NCI-H2227 (cell line): ENCODE measurements around the gene C8G.

Experiments
- DNase-seq: peaks from one replicate; lab custom pipeline; 2025; ENCODE audit not compliant: unreplicated experiment; lab: John Stamatoyannopoulos, UW

Gene C8G

GRCh38 chr9:136952876-136953770 is 8.1 kb downstream of the C8G start:
- no peak for DNase-seq

GRCh38 chr9:136953771-136954269 is 8.8 kb downstream of the C8G start:
- no peak for DNase-seq

GRCh38 chr9:136954270-136955083 is 9.4 kb downstream of the C8G start:
- DNase-seq: no peak

- no peak for DNase-seq
Observed at GRCh38 chr9:136955202-136955942, 10.3 kb downstream of the C8G start.

GRCh38 chr9:136955943-136956335 is 10.9 kb downstream of the C8G start:
- no peak for DNase-seq

GRCh38 chr9:136956604-136957003 is 11.6 kb downstream of the C8G start:
- DNase-seq: no peak

- no peak for DNase-seq
Observed at GRCh38 chr9:136957461-136957860, 12.4 kb downstream of the C8G start.

- no peak for DNase-seq
Observed at GRCh38 chr9:136957901-136958300, 12.9 kb downstream of the C8G start.

GRCh38 chr9:136958473-136958872 is 13.4 kb downstream of the C8G start:
- no peak for DNase-seq

GRCh38 chr9:136958898-136959850 is 14.1 kb downstream of the C8G start:
- no peak for DNase-seq

- DNase-seq: no peak
Observed at GRCh38 chr9:136960212-136960937, 15.3 kb downstream of the C8G start.

GRCh38 chr9:136960938-136961275 is 15.9 kb downstream of the C8G start:
- no peak for DNase-seq

- no peak for DNase-seq
Observed at GRCh38 chr9:136961279-136962065, 16.4 kb downstream of the C8G start.

GRCh38 chr9:136962163-136962562 is 17.1 kb downstream of the C8G start:
- no peak for DNase-seq

- DNase-seq: no peak
Observed at GRCh38 chr9:136962701-136963248, 17.7 kb downstream of the C8G start.

GRCh38 chr9:136963341-136963740 is 18.3 kb downstream of the C8G start:
- no peak for DNase-seq

GRCh38 chr9:136963751-136964150 is 18.7 kb downstream of the C8G start:
- DNase-seq: no peak

GRCh38 chr9:136964171-136964689 is 19.2 kb downstream of the C8G start:
- DNase-seq: no peak
